Osteocyte (in vitro differentiated cells): ENCODE measurements around the gene PLIN3. TPM values are rescaled to one million over a fixed set of nuclear protein-coding genes. Genes with fewer than 3 reads are reported as not detected.
"Not testable (repeated sequence)": the region's sequence is repeated elsewhere in the genome, so short reads cannot be mapped to it uniquely, and the experiment has no call there.

Experiments
- DNase-seq: peaks from one replicate; pipeline ENCODE4 v3.0.0; 2021; ENCODE audit warnings: mixed read lengths; ENCODE audit not compliant: unreplicated experiment; ENCODE audit errors: extremely low spot score
- H3K27ac Mint-ChIP-seq: one replicate; pipeline ENCODE4 v1.8.0; 2021; ENCODE audit warnings: mild to moderate bottlenecking, mixed read lengths; ENCODE audit not compliant: unreplicated experiment
- H3K27me3 Mint-ChIP-seq: one replicate; pipeline ENCODE4 v1.8.0; 2021; ENCODE audit warnings: mixed read lengths; ENCODE audit not compliant: unreplicated experiment
- H3K36me3 Mint-ChIP-seq: one replicate; pipeline ENCODE4 v1.8.0; 2021; ENCODE audit warnings: mixed read lengths; ENCODE audit not compliant: unreplicated experiment
- H3K4me1 Mint-ChIP-seq: one replicate; pipeline ENCODE4 v1.8.0; 2021; ENCODE audit warnings: mixed read lengths; ENCODE audit not compliant: unreplicated experiment
- H3K4me3 Mint-ChIP-seq: one replicate; pipeline ENCODE4 v1.8.0; 2021; ENCODE audit warnings: mild to moderate bottlenecking, moderate library complexity, mixed read lengths; ENCODE audit not compliant: unreplicated experiment
- H3K9me3 Mint-ChIP-seq: one replicate; pipeline ENCODE4 v1.8.0; 2021; ENCODE audit warnings: mixed read lengths; ENCODE audit not compliant: unreplicated experiment
- total RNA-seq: library from RNA; stranded (reverse); gene quantifications from 2 replicates; pipeline ENCODE4 v1.2.1, GENCODE V29; 2021
- TF ChIP-seq, protein P1 (sequence below): fragments of 200-600 bp; sonication (generic); IDR thresholded peaks from 2 replicates; pipeline ENCODE4 v1.5.0; 2021; ENCODE audit warnings: antibody characterized with exemption, mild to moderate bottlenecking, moderate library complexity

PLIN3 gene
- total RNA-seq, 1 donor from 2014 or later, result 77.8 TPM

DNA sequence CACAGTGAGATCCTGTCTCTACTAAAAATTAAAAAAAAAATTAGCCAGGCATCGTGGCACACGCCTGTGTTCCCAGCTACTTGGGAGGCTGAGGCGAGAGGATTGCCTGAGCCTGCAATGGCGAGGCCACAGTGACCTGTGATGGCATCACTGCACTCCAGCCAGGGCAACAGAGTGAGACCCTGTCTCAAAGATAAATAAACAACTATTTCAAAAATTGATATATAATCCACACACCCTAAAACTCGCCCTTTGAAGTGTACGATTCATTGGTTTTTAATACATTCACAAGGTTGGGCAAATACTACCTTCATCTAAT is 23.9 kb downstream of the PLIN3 start:
- Mint-ChIP-seq H3K36me3 (peaks cover 39% of the 10 kb centered on the region), H3K27ac (no peak overlapping the region), H3K4me3 (no peak overlapping the region), H3K4me1 (peaks cover 26% of the 10 kb centered on the region), H3K9me3 (no peaks in the 10 kb centered on the region), H3K27me3 (no peaks in the 10 kb centered on the region)
- TF ChIP-seq, protein P1, sequence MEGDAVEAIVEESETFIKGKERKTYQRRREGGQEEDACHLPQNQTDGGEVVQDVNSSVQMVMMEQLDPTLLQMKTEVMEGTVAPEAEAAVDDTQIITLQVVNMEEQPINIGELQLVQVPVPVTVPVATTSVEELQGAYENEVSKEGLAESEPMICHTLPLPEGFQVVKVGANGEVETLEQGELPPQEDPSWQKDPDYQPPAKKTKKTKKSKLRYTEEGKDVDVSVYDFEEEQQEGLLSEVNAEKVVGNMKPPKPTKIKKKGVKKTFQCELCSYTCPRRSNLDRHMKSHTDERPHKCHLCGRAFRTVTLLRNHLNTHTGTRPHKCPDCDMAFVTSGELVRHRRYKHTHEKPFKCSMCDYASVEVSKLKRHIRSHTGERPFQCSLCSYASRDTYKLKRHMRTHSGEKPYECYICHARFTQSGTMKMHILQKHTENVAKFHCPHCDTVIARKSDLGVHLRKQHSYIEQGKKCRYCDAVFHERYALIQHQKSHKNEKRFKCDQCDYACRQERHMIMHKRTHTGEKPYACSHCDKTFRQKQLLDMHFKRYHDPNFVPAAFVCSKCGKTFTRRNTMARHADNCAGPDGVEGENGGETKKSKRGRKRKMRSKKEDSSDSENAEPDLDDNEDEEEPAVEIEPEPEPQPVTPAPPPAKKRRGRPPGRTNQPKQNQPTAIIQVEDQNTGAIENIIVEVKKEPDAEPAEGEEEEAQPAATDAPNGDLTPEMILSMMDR, result no peak
- DNase-seq, result no peak

DNA sequence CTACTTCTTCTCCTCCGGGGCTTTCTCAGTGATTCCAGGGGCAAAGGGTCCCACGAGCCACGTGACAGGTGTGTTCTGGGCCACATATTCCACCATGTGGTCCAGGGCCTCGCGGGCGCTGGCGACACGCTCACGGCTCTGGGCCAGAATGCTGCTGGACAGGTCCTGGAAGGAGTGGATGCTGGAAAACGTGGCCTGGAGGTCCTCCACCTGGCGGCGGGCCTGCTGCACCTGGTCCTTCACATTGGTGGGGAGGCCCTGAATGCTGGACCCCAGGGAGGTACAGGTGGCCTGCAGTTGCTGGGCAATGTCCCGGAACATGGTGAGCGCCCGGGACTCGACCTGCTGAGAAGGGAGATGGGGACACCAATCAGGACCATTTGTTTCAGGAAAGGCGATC is 28.3 kb downstream of the PLIN3 start:
- peaks cover 13% of the 10 kb centered on the region for H3K4me1 Mint-ChIP-seq
- no peak overlapping the region for H3K27ac Mint-ChIP-seq
- peaks cover 35% of the 10 kb centered on the region for H3K36me3 Mint-ChIP-seq
- DNase-seq, result peak; percentile 84
- TF ChIP-seq, protein P1, result no peak
- no peaks in the 10 kb centered on the region for H3K27me3 Mint-ChIP-seq
- H3K4me3 Mint-ChIP-seq, result no peak overlapping the region
- no peaks in the 10 kb centered on the region for H3K9me3 Mint-ChIP-seq

DNA sequence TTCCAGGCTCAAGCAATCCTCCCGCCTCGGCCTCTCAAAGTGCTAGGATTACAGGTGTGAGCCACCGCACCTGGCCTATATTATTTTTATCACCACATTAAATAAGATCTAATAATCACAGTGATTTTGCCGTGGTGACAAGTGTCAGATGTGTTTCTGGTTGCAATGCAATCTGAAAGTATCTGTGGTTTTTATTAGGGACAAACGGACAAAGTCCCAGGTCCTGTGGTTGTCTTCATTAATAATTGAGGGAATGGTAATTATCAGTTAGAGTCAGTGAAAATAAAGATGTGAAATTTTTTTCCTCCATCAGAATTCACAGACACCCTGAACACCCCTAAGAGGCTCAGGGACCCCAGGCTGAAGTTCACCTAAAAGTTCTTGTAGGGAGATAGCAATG is 34.7 kb downstream of the PLIN3 start:
- Mint-ChIP-seq H3K27me3 (no peaks in the 10 kb centered on the region), H3K27ac (no peak overlapping the region), H3K36me3 (peaks cover 3% of the 10 kb centered on the region), H3K4me1 (peaks cover 20% of the 10 kb centered on the region), H3K4me3 (peak overlapping the region; percentile 40), H3K9me3 (no peaks in the 10 kb centered on the region)
- TF ChIP-seq, protein P1, result no peak
- no peak for DNase-seq

DNA sequence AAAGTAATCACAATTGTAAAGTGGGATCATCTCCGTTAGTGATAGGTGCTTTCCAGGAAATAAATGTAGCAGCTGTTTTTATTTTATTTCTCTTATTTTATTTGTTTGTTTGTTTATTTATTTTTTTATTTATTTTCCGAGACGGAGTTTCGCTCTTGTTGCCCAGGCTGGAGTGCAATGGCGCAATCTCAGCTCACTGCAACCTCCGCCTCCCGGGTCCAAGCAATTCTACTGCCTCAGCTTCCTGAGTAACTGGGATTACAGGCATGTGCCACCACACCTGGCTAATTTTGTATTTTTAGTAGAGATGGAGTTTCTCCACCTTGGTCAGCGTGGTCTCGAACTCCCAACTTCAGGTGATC is 35.5 kb downstream of the PLIN3 start:
- H3K9me3 Mint-ChIP-seq, DNase-seq, H3K36me3 Mint-ChIP-seq, H3K27me3 Mint-ChIP-seq: not testable (repeated sequence)
- peak overlapping the region; percentile 41 for H3K27ac Mint-ChIP-seq
- H3K4me3 Mint-ChIP-seq, result peak overlapping the region; percentile 82
- peaks cover 20% of the 10 kb centered on the region for H3K4me1 Mint-ChIP-seq

DNA sequence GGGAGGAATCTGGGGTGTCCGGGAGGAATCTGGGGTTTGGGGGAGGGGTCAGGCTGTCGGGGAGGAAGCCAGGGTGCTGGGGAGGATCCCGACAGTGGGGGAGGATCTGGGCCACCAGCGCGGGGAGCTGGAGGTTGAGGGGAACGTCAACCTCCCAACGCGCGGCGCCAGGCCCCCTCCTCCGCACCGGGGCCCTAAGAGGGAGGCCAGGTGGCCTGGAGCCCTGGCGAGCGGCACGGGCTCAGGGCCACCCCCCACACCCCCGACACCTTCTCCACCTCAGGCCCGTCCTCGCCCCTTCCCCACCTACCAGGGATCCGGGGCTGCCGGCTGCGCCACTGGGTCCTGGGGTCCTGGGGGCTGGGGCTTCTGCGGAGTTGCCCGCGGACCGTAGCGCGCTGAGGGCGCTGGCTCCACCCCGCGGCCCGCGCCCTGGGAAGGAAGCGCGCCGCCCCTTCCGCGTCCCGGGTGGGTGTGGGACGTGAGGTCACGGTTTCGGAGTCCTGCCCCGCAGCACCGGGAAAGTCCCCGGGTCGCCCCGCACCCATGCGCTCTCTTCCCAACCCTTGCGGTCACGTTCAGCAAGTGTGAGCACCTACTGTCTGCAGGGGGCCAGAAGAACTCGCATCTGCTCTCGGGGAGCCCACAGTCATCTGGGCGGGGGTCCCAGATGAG is 36.0 kb downstream of the PLIN3 start, which contains the start of gene TICAM1:
TSS of gene TICAM1 (minus strand) at position 409 of the 675 bp plus-strand sequence. CDS start 13,335 bp downstream, outside the sequence.
- H3K27me3 Mint-ChIP-seq, result no peaks in the 10 kb centered on the region
- DNase-seq, result no peak
- TF ChIP-seq, protein P1, result no peak
- no peaks in the 10 kb centered on the region for H3K9me3 Mint-ChIP-seq
- peak within 1 kb of the TSS; percentile 76 for H3K27ac Mint-ChIP-seq
- H3K4me1 Mint-ChIP-seq, result peaks cover 20% of the 10 kb centered on the region
- peak within 1 kb of the TSS; percentile 82 for H3K4me3 Mint-ChIP-seq
- H3K36me3 Mint-ChIP-seq, result no peaks in the 10 kb centered on the region
